HG02642 (cell line): ENCODE results near the gene ADAD2.

Source experiments
- ATAC-seq: cut with Tn5 transposase; IDR thresholded peaks from one replicate; pipeline ENCODE4 v1.9.1; 2021; ENCODE audit warnings: mild to moderate bottlenecking; ENCODE audit not compliant: unreplicated experiment, poor library complexity

Gene ADAD2

GRCh38 chr16:84176192-84177053 is 14.5 kb upstream of the ADAD2 start:
- ATAC-seq = no peak

- ATAC-seq = no peak
Measured at GRCh38 chr16:84177741-84178073, 13.2 kb upstream of the ADAD2 start.

DNA sequence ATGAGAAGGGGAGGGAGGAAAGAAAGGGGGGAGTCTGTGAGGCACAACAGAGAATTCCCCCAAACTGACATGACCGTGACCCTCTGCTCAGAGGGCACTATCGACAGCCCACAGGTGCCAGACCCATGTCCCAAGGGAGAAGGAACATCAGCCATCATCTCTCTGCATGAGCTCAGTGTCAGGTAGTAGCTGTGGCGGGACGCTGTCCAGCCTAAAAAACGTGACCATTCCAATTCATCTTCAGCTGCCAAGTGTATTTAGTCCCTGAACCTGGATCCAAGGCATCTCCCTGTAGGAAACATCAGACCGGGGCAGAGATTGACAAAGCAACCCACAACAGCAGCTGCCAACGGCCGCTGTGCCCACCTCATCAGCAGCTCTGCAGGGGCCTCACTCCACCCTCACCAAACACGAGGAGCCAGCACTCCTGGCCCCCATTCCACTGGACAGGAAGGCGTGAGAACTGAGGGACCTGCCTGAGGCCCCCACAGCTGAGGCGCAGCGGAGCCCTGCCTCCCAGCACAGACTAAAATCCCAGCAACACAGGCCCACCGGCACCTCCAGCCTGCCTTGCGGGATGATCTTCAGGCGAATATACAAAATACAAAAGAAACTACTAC is 12.7 kb upstream of the ADAD2 start:
- ATAC-seq = no peak

DNA sequence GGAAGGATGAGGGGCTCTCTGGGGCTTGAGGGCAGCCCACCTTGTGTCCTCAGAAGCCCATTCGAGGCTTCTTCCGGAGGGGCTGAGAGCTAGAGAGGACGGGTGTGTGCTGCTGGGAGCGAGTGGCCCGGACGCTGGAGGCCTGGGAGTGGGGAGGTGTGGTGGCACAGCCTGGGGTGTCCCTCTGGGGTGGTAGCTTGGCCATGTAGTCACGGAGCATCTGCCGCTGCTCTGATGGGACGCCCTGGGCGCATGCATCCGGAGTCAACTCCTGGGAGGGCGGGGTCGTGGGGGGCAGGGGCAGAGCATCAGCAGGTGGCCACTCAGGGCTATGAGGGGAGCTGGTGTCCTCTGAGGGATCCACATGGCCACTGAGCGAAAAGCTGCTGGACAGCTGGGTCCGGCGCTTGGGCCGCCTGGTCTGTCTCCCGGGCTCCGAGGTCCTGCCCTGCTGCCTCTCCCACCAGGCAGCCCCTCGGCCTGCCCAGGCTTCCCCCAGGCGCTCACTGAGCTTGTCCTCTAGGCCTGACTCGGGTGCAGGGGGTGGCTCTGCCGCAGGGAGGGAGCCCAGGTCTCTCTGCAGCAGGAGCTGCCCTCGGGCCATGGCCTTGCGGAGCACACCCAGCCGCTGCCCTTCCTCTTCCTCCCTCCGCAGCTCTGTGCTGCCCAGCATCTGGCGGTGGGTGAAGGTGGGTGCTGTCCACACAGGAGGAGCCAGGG is 11.9 kb upstream of the ADAD2 start:
- no peak for ATAC-seq

GRCh38 chr16:84179612-84180320 is 11.2 kb upstream of the ADAD2 start:
- ATAC-seq = no peak

DNA sequence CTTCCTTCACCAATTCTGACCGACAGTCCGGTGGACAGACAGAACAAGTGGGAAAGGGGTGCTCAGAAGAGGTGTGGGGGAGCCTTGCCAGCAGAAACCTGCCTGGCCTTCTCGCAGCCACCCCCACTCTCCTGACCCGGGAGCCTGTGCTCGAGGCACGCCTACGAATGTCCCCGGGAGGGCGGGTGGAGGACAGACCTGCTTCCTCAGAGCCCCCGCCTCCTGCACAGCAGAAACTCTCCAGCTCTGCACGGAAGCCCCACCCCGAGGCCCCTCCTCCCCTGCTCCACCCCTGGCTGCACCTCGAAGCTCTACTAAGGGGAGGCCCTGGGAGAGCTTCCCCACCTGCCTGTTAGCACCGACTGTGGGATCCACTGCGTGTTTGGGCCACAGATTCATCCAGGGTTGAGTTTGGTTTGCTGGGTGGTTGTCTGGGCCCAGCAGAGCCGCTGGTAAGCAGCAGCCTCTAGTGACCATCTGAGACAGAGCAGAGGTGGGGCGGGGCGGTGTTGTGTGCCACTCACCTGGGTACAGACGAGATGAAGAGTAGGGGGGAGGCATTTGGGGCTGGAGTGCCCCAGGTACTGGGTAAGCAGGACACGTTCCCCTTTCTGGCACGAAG is 10.3 kb upstream of the ADAD2 start:
- ATAC-seq = no peak

- ATAC-seq = no peak
Measured at GRCh38 chr16:84181144-84181915, 9.6 kb upstream of the ADAD2 start.

DNA sequence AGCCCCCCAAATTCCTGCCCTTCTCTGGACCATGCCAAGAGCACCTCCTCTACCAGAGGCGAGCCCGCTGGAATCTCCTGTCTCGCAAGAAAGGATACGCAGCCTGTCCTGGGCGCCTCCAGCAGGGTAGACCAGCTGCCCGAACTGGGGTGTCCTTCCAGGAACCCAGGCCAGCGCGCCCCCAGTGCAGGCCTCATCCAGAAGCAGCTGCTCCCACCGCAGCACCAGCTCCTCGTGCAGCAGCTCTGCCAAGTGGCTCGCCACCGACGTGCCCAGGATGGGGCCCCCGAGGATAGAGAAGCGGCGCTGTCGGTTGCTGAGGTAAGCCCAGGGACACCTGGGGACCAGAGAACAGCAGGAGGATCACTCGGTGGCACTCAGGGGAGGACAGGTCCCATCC is 8.9 kb upstream of the ADAD2 start:
- ATAC-seq = no peak

- no peak for ATAC-seq
Measured at GRCh38 chr16:84182680-84183571, 8.0 kb upstream of the ADAD2 start.

DNA sequence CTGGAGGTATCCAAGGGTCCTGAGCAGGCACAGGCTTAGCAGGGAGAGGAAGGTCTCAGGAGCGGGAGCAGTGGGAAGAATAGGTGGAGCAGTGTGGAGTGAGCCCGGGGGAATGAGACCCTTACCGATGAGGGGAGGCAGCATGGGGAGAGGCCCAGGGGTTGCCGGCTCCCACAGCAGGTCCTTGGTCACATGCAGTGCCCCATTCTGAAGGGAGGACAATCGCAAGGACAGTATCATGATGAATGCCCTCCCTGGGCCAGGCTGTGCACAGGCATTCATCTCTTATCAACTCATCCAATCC is 7.4 kb upstream of the ADAD2 start:
- no peak for ATAC-seq

DNA sequence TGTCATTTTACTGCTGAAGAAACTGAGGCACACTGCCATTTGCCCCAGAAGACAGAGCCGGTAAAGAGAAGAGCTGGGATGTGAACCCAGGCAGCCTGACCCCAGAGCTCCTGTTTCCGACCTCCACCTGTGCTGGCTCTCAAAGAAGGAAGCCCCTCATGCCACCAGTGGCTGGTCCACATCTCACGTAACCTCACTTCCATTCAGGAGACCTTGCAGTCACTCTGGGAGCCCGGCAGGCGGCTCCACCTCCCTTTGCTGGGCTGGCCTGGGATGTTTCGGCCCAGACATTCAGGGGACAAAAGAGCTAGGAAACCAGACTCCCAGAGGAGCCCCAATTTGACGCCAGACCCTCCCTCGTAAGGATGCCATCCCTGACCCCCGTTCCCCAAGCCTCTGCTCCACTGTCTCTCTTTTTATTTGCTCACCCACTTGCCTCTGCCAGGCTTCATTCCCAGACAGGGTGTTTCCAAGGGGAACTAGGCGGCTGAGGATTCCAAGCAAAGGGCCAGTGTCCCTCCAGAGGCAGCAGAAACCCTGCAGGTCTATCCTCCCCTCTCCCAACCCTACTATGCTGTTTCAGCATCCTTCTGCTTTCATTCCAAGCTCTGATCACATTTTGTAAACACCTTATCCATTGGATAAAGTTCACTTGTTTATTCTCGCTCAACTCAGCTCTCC is 6.9 kb upstream of the ADAD2 start:
- no peak for ATAC-seq

- ATAC-seq = no peak
Measured at GRCh38 chr16:84184775-84185174, 6.2 kb upstream of the ADAD2 start.

GRCh38 chr16:84186685-84187437 is 4.1 kb upstream of the ADAD2 start, which contains the start of gene TAF1C:
TAF1C (minus strand) TSS chr16:84187057; CDS start chr16:84184988, 2,069 bp downstream.
- peak; percentile 94 for ATAC-seq

GRCh38 chr16:84191466-84191865 is 509 bp downstream of the ADAD2 start:
- no peak for ATAC-seq

GRCh38 chr16:84193480-84193879 is 2.5 kb downstream of the ADAD2 start:
- no peak for ATAC-seq

- ATAC-seq = no peak
Measured at GRCh38 chr16:84194018-84194417, 3.1 kb downstream of the ADAD2 start.

- ATAC-seq = no peak
Measured at GRCh38 chr16:84194470-84195200, 3.7 kb downstream of the ADAD2 start.
